H1 (cell line): ENCODE data around the gene SLC8A1. TPM values are rescaled to one million over a fixed set of nuclear protein-coding genes. Genes with fewer than 3 reads are reported as not detected.

Experiments
- CREB1 ChIP-seq: IDR thresholded peaks from 2 replicates; pipeline ENCODE4 v1.6.1; 2012; ENCODE audit warnings: inconsistent platforms
- RFX5 ChIP-seq: IDR thresholded peaks from 2 replicates; pipeline ENCODE4 v1.6.1; 2011; ENCODE audit warnings: low read depth, low read length, improper control_type of control experiment, borderline replicate concordance
- polyA plus RNA-seq, 7 experiments: library from polyadenylated mRNA; depleted of rRNA in 3 of 7; stranded (reverse) in 5 of 7; unstranded in 2 of 7; fragments of >200 nt in 5 of 7; fragments of 200-250 nt in 2 of 7; gene quantifications; 1 replicate in 5 of 7; 2 replicates in 1 of 7; 4 replicates in 1 of 7; pipeline versions ENCODE4 v1.2.1 to v1.2.3, GENCODE V29; 2011 to 2013; ENCODE audit warnings: missing spikeins in 2 of 7, mixed read lengths in 2 of 7
- total RNA-seq: library from RNA; stranded (reverse); fragmentation: NEBNext Ultra II Directional; extraction: Animal tissue kit (Norgen Biotek cat#: 25700); gene quantifications from 2 replicates; pipeline ENCODE4 v1.2.1, GENCODE V29; 2021
- TF ChIP-seq, protein P1 (sequence below): IDR thresholded peaks from 2 replicates; pipeline ENCODE4 v1.6.1; 2012; ENCODE audit warnings: low read length, inconsistent platforms

The SLC8A1 gene
- total and polyA plus RNA-seq, 2 of the 8 experiments (the other 6 are each of a cell fraction or from before 2014, with no cell fraction given) = 0.68 to 3.6 TPM

DNA sequence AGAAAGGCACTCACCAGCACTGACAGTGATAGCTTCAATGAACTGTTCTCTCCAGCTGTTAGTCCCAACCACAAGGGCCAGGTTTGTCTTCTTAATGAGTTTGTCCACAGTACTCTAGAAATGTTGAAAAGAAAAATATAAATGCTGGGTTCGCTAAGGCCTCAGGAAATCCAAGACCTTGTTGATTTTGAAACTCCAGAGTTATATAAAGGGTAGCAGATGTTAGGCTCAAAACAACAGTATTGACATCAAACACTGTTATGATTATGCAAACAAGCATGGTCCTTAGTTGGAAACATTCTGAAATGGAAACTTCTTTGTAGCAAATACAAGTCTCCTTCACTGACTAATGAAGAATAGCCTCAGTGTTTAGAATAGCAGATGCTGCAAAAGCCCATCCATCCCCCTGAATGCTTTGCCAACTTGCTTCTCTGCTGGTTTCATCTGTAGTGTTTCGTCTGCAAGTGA, 291.1 kb downstream of the SLC8A1 start (continued):
- TF ChIP-seq, protein P1, sequence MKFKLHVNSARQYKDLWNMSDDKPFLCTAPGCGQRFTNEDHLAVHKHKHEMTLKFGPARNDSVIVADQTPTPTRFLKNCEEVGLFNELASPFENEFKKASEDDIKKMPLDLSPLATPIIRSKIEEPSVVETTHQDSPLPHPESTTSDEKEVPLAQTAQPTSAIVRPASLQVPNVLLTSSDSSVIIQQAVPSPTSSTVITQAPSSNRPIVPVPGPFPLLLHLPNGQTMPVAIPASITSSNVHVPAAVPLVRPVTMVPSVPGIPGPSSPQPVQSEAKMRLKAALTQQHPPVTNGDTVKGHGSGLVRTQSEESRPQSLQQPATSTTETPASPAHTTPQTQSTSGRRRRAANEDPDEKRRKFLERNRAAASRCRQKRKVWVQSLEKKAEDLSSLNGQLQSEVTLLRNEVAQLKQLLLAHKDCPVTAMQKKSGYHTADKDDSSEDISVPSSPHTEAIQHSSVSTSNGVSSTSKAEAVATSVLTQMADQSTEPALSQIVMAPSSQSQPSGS = no peak
- no peak for TF ChIP-seq CREB1
- no peak for TF ChIP-seq RFX5
